Measurements from ENCODE around the gene PTMS.

The PTMS gene

GRCh38 chr12:6818222-6818621, 52.1 kb downstream of the PTMS start:
- DNase-seq (ENCODE audit: low spot score in 2 of 2) (no peak), ATAC-seq (replicated peaks; ENCODE audit: extremely low read depth, poor library complexity, severe bottlenecking) (no peak)
- Mint-ChIP-seq H3K4me3 (no peak overlapping the region), H3K9me3 (no peaks in the 10 kb centered on the region), H3K27me3 (peaks cover 17% of the 10 kb centered on the region), H3K27ac (ENCODE audit: low read depth) (no peak overlapping the region), H3K36me3 (ENCODE audit: insufficient read depth) (peaks cover 1% of the 10 kb centered on the region), H3K4me1 (no peaks in the 10 kb centered on the region)

GRCh38 chr12:6818645-6819044, 52.5 kb downstream of the PTMS start:
- no peak for DNase-seq (ENCODE audit: low spot score in 2 of 2)
- Mint-ChIP-seq H3K4me1 (no peaks in the 10 kb centered on the region), H3K36me3 (ENCODE audit: insufficient read depth) (peaks cover 1% of the 10 kb centered on the region), H3K27ac (ENCODE audit: low read depth) (no peak overlapping the region), H3K27me3 (peaks cover 21% of the 10 kb centered on the region), H3K9me3 (no peaks in the 10 kb centered on the region), H3K4me3 (no peak overlapping the region)
- no peak for ATAC-seq (replicated peaks; ENCODE audit: extremely low read depth, poor library complexity, severe bottlenecking)

- Mint-ChIP-seq H3K36me3 (ENCODE audit: insufficient read depth) (peaks cover 1% of the 10 kb centered on the region), H3K4me3 (no peak overlapping the region), H3K27me3 (peaks cover 28% of the 10 kb centered on the region), H3K27ac (ENCODE audit: low read depth) (no peak overlapping the region), H3K9me3 (no peaks in the 10 kb centered on the region), H3K4me1 (no peaks in the 10 kb centered on the region)
- DNase-seq (ENCODE audit: low spot score in 2 of 2): no peak
- ATAC-seq (replicated peaks; ENCODE audit: extremely low read depth, poor library complexity, severe bottlenecking): no peak
Measured at GRCh38 chr12:6819106-6820030, 53.2 kb downstream of the PTMS start.

GRCh38 chr12:6820166-6820565, 54.0 kb downstream of the PTMS start:
- ATAC-seq (replicated peaks; ENCODE audit: extremely low read depth, poor library complexity, severe bottlenecking): no peak
- peaks cover 1% of the 10 kb centered on the region for H3K36me3 Mint-ChIP-seq (ENCODE audit: insufficient read depth)
- H3K9me3 Mint-ChIP-seq: no peaks in the 10 kb centered on the region
- H3K4me3 Mint-ChIP-seq: no peak overlapping the region
- no peak for DNase-seq (ENCODE audit: low spot score in 2 of 2)
- H3K27me3 Mint-ChIP-seq: peaks cover 36% of the 10 kb centered on the region
- H3K4me1 Mint-ChIP-seq: peaks cover 3% of the 10 kb centered on the region
- no peak overlapping the region for H3K27ac Mint-ChIP-seq (ENCODE audit: low read depth)

Data from central memory CD8-positive, alpha-beta T cell (primary cell).